Right kidney (tissue), 1 donor: ENCODE data around the gene PPP4C.

Experiments
- DNase-seq: peaks from one replicate; pipeline ENCODE4 v3.0.0-alpha.2; 2016

The PPP4C gene

DNA sequence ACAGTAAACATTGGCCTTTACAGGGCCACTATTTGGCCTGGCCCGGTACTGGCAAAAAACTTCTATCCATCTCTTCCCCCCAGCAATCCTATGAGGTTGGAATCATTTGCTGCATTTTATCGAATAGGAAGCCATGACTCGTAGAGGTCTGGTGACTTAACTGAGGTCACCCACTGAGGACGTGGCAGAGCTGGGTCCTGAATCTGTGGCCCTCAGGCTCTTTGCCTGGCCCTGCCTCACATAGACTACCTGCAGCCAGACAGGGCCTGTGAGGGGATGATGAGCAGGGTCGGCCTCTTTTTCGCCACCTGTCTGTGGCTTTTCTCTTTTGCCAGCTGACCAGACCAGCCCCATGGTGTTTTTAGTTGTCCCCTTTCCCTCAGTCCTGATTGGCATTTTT lies 1.9 kb downstream of the PPP4C start:
- DNase-seq, result no peak

DNA sequence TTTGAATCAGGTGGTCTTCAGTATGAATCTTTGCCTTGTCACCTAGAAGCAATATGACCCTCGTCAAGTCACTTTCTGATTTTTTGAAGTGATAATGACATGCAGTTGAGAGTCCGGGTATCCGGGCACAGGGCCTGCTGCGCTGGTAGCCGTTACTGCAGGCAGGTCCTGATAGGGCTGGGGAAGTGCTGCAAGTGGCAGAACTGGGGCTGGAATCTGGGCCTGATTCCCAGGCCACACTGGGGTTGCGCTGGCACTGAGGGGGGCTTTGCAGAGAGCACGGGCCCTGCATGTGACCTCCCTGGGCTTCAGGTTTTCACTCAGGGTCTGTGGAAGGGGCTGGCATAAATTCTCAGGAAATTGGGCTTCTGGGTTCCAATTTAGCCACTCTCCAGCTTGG lies 3.0 kb downstream of the PPP4C start:
- no peak for DNase-seq

DNA sequence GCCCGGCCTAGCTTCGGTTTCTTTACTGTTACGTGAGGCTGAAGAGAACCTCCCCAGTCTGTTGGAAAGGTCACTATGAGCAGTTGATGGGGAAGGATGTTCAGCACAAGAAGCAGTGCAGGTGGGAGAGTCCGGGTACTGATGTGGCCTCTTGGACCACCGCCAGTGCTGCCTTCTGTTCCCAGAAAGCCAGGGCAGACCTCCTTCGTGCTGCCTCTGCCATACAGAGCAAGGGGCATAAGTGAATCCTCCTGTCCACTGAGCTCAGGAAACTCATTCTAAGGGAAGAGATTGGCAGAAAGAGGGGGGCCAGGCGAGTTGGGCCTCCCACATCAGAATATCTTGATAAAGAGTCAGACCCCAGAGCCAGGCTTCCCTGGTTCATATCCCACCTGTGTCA lies 3.7 kb downstream of the PPP4C start:
- DNase-seq, result no peak

DNA sequence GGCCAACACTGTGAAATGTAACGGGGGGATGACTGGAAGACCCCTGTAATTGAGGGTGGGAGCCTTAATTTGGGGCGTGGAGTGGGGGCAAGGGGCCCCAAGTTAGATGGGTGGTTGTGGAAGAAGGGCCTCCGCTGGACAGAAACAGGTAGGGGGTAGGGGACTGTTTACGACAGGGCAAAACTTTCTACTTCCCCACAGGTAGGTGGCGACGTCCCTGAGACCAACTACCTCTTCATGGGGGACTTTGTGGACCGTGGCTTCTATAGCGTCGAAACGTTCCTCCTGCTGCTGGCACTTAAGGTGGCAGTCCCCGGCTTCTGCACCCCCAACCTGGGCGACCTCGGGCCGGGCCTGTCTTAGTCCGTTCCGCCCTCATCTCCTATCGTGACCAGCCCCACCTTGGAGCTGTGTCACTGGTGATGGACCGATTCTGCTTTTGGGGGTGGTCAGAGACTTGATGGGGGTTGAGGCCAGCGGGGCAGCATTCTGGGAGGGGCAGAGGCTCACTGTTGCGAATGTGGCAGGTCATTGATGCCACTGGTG lies 6.8 kb downstream of the PPP4C start:
- no peak for DNase-seq

DNA sequence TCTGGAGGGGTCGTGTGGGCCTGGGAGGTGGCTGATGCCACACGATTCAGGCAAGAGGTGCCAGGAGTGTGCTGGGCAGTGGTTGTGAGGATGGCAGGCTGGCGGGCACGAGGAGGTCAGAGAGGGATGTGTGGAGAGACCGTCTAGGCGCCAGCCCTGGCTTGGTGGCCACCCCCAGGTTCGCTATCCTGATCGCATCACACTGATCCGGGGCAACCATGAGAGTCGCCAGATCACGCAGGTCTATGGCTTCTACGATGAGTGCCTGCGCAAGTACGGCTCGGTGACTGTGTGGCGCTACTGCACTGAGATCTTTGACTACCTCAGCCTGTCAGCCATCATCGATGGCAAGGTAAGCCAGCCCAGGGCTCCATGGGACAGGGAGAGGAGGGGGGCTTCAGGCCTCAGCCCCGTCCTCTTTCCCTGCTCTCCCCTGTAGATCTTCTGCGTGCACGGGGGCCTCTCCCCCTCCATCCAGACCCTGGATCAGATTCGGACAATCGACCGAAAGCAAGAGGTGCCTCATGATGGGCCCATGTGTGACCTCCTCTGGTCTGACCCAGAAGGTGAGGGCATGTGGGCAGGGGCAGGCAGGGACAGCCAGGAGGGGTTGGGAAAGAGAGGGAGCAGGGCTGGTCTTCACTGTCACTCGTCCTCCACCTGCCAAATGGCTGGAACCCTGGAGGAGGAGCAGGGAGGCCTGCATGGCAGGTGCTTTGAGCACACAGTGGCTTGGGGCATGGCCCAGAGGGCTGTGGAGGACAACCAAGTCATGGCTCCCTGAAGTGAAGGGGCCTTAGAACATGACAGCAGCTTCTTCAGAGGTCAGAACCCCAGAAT lies 7.6 kb downstream of the PPP4C start:
- DNase-seq, result no peak

- no peak for DNase-seq
Measured at GRCh38 chr16:30084096-30084815, 8.5 kb downstream of the PPP4C start.

GRCh38 chr16:30084816-30085159 lies 9.0 kb downstream of the PPP4C start:
- no peak for DNase-seq

GRCh38 chr16:30085247-30085646 lies 9.5 kb downstream of the PPP4C start:
- no peak for DNase-seq

GRCh38 chr16:30085820-30086219 lies 10.0 kb downstream of the PPP4C start:
- no peak for DNase-seq

GRCh38 chr16:30086291-30087140 lies 10.7 kb downstream of the PPP4C start:
- no peak for DNase-seq

- DNase-seq, result no peak
Measured at GRCh38 chr16:30087181-30087898, 11.5 kb downstream of the PPP4C start.

DNA sequence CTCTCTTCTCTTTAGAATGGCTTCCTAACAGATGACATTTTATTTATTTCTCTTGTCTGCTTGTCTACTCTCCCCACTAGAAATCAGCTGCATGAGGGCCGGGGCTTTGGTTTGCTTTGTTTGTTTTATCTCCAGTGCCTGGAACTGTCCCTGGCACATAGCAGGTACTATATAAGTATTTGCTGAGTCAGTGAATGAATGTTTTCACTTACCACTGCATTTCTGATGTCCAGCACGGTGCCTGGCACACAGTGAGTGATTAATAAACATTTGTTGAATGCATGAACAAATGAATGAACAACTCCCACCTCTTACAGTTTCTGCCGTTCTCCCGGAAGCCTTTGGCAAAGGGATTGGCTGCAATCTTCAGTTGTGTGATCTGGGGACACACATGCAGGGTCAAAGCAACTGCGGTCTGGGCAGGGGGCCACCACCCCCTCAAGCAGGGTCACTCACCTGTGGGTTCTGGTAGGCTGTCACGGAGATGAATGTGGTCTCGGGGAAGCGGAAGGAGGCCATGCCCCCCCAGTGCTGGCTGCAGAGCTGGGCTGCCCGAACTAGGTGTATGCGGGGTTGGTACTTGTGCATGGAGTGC lies 12.5 kb downstream of the PPP4C start:
- no peak for DNase-seq

GRCh38 chr16:30088832-30089624 lies 13.2 kb downstream of the PPP4C start:
- DNase-seq, result no peak

- no peak for DNase-seq
Measured at GRCh38 chr16:30090610-30091331, 15.0 kb downstream of the PPP4C start.

DNA sequence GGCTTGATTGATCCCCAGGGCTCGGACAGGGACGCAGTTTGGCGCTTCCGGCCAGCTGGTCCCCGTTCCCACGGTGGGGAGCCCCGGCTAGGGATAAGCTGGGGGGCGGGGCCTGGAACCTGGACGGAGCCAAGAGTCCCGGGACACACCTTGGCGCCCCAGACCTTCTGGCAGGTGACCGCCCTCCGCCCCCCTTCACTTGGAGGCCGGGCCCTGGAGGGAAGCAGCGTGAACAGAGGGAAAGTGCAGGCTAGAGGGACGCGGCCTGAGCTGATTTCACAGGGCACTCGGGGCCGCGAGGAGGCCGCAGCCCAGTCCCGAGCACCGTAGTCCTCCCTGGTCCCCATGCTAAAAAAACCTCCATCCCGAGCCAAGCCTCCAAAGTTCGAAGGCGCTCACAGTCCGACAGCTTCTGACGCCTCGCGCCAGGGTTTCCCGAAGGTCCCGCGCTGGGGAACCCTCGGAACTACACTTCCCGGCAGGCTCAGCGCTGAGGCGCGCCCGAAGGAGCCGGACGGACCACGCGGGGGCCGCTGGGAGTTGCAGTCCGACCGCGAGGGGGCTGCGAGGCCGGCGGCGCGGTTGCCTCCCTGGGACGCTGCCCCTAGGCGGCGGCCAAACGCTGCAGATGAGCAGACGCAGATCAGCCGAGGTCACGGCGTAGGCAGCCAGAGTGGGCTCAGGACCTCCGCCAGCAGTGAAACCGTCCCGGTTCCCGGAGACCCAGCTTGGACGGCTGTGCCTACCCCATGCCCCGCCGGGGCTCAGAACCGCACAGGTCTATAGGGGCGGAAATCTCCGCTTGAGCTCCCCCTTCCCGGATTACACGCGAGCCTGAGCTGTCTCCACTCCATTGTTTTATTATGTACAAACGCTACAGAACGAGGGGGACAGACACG lies 15.9 kb downstream of the PPP4C start, which contains the start of gene TBX6:
TBX6 (minus strand) TSS at position 451 of the 899 bp plus-strand sequence. CDS start 731 bp downstream, outside the sequence.
- peak; percentile 94 for DNase-seq

GRCh38 chr16:30092373-30093010 lies 16.7 kb downstream of the PPP4C start:
- DNase-seq, result peak; percentile 73

GRCh38 chr16:30094541-30095165 lies 18.9 kb downstream of the PPP4C start:
- no peak for DNase-seq
